PFSK-1 (cell line): ENCODE results near the gene CDKN3.

ENCODE experiments used
- POLR2AphosphoS5 ChIP-seq: IDR thresholded peaks from 2 replicates; pipeline ENCODE4 v1.6.1; 2012; ENCODE audit warnings: low read depth, mild to moderate bottlenecking, control low read depth, low read length, moderate library complexity
- SIN3A ChIP-seq: IDR thresholded peaks from 2 replicates; pipeline ENCODE4 v1.6.1; 2012; ENCODE audit warnings: mild to moderate bottlenecking, low read length, moderate library complexity, borderline replicate concordance; ENCODE audit not compliant: insufficient read depth
- TAF1 ChIP-seq: IDR thresholded peaks from 2 replicates; pipeline ENCODE4 v1.6.1; 2012; ENCODE audit warnings: low read length, control low read depth, borderline replicate concordance; ENCODE audit not compliant: insufficient read depth
- TF ChIP-seq, protein P1 (sequence below), 2 experiments: IDR thresholded peaks; 2 replicates each; pipeline versions ENCODE4 v1.6.1 to v1.8.0; 2011 to 2012; ENCODE audit warnings: low read depth in 2 of 2, low read length in 2 of 2, control low read depth in 1 of 2, inconsistent platforms in 1 of 2, mild to moderate bottlenecking in 1 of 2, moderate library complexity in 1 of 2; ENCODE audit not compliant: insufficient read depth in 1 of 2

GRCh38 chr14:54387328-54387727, 9.5 kb upstream of the CDKN3 start:
- TF ChIP-seq SIN3A (no peak), POLR2AphosphoS5 (no peak), TAF1 (no peak)
- TF ChIP-seq, protein P1, sequence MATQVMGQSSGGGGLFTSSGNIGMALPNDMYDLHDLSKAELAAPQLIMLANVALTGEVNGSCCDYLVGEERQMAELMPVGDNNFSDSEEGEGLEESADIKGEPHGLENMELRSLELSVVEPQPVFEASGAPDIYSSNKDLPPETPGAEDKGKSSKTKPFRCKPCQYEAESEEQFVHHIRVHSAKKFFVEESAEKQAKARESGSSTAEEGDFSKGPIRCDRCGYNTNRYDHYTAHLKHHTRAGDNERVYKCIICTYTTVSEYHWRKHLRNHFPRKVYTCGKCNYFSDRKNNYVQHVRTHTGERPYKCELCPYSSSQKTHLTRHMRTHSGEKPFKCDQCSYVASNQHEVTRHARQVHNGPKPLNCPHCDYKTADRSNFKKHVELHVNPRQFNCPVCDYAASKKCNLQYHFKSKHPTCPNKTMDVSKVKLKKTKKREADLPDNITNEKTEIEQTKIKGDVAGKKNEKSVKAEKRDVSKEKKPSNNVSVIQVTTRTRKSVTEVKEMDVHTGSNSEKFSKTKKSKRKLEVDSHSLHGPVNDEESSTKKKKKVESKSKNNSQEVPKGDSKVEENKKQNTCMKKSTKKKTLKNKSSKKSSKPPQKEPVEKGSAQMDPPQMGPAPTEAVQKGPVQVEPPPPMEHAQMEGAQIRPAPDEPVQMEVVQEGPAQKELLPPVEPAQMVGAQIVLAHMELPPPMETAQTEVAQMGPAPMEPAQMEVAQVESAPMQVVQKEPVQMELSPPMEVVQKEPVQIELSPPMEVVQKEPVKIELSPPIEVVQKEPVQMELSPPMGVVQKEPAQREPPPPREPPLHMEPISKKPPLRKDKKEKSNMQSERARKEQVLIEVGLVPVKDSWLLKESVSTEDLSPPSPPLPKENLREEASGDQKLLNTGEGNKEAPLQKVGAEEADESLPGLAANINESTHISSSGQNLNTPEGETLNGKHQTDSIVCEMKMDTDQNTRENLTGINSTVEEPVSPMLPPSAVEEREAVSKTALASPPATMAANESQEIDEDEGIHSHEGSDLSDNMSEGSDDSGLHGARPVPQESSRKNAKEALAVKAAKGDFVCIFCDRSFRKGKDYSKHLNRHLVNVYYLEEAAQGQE (IDR thresholded peaks at IDR 0.05; ENCODE audit: insufficient read depth in 1 of 2, low read depth in 2 of 2, low read length in 2 of 2): no peak
